ENCODE data around the gene CRY2. TPM values are rescaled to one million over a fixed set of nuclear protein-coding genes. Genes with fewer than 3 reads are reported as not detected.

The CRY2 gene
- total RNA-seq, 3 donors from 2014 or later: 26.0 to 52.0 (median 28.8) TPM

DNA sequence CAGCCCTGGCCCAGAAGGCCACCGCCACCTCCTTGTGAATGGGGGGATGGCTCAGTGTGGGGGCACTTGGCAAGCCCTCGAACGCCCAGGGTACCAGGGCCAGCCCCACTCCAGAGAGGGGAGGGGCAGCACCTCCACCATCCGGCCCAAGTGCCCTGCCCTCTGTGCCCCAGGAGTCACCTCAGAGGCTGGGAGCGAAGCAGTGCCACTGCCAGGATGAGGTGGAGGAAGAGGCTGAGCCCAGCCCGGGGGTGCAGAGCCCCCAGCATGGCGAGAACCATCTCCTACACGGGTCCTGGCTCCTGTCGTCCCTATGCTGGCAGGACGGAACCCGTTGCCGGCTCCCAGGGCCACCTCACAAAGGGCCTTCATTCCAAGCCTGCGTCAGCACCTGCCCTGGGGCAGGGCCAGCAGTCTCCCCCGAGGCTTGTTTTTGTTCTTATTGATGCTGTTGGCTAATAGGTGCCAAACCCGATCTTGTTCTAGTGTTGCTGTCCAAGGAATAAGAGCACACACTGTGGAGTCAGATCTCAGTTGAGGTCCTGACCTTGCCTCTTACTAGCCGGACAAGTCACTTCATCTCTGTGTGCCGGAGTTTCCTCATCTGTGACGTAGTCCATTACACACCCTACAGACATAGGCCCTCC lies 59.8 kb downstream of the CRY2 start, which contains the start of gene FREY1:
Gene FREY1 (minus strand): TSS at position 307 of the 647 bp plus-strand sequence. CDS start 26 bp downstream, at position 281.
- TF ChIP-seq CTCF (IDR thresholded peaks at IDR 0.05): no peak
- H3K9me3 ChIP-seq: no peaks in the 10 kb centered on the region
- intact Hi-C loops (cut with DNase I, micrococcal nuclease): no loop called here
- H3K4me3 ChIP-seq: no peak within 1 kb of the TSS
- ATAC-seq: no peak
- no peaks in the 10 kb centered on the region for H3K4me1 ChIP-seq (ENCODE audit: low read depth)
- H3K36me3 ChIP-seq (ENCODE audit: low read depth): peaks cover 4% of the 10 kb centered on the region
- DNase-seq: no peak

DNA sequence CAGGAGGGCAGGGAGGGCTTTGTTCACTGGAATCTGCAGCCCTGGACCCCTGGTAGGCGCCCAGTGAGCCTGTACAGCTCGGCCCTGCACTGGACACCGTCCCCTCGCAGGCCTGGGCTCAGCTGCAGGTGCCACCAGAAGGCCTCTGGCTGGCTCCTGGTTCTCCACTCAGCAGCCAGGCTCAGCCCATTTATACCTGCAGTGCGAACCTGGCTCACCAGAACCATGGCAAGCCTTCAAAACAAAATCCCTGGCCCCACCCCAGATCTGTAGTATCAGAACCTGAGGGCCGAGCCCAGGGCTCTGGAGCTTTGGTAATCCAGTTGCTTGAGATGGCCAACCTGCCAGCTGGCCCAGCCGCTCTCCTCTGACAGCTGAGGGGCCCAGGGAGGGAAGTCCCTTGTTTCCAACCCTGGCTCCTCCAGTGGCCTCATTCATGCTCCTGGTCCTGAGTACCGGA lies 60.7 kb downstream of the CRY2 start:
- no peaks in the 10 kb centered on the region for H3K4me1 ChIP-seq (ENCODE audit: low read depth)
- DNase-seq: no peak
- no peak for ATAC-seq
- no peak for TF ChIP-seq CTCF (IDR thresholded peaks at IDR 0.05)
- intact Hi-C loops (cut with DNase I, micrococcal nuclease): no loop called here
- peaks cover 4% of the 10 kb centered on the region for H3K36me3 ChIP-seq (ENCODE audit: low read depth)
- H3K9me3 ChIP-seq: no peaks in the 10 kb centered on the region
- no peak overlapping the region for H3K4me3 ChIP-seq

DNA sequence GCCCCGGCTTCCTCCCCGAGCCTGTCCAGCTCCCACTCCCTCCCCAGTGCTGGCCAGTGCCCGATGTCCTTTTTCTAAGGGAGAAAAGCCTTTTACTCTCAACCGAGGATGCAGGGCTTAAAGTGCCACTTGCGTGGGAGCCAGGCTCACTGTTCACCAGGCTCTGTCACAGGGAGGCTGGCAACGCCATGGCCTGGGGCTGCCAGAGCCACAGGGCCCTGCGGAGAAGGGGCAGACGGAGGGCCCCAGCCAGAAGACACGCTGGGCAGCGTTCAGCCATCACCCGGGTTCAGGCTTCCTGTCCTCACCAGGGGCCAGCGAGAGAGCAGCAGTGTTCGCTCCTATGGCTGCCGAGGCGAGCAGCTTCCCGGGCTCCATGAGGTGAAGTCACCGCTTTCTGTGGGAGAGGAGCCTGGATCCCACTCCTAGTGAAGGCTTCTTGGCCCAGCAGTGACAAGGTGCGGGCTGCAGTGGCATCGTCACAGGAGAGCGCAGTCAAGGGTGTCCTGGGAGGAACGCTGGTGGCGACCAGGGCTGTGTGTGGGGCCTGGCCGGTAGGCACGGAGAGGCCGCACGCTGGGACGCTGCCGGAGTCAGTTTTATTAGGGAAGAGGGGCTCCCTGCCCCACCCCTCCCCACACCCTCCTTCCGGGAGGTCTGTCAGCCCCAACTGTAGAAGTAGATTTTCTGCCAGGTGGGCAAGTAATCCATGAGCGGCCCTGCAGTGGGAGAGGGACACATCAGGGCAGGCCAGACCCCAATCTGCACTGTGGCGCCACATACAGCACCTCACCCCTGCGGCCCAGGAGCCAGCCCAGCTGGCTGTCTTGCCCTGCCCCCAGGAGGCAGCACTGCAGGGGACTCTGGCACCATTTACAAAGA lies 62.6 kb downstream of the CRY2 start:
- peaks cover 8% of the 10 kb centered on the region for H3K36me3 ChIP-seq (ENCODE audit: low read depth)
- TF ChIP-seq CTCF (IDR thresholded peaks at IDR 0.05): no peak
- no peaks in the 10 kb centered on the region for H3K4me1 ChIP-seq (ENCODE audit: low read depth)
- no peak overlapping the region for H3K4me3 ChIP-seq
- DNase-seq: no peak
- intact Hi-C loops (cut with DNase I, micrococcal nuclease): no loop called here
- H3K9me3 ChIP-seq: no peaks in the 10 kb centered on the region
- no peak for ATAC-seq

- Histone ChIP-seq H3K4me3 (no peak overlapping the region), H3K36me3 (ENCODE audit: low read depth) (peaks cover 8% of the 10 kb centered on the region), H3K4me1 (ENCODE audit: low read depth) (no peaks in the 10 kb centered on the region), H3K9me3 (no peaks in the 10 kb centered on the region)
- DNase-seq (no peak), ATAC-seq (no peak)
- no peak for TF ChIP-seq CTCF (IDR thresholded peaks at IDR 0.05)
- intact Hi-C loops (cut with DNase I, micrococcal nuclease): no loop called here
Measured at GRCh38 chr11:45910623-45911022, 63.3 kb downstream of the CRY2 start.

DNA sequence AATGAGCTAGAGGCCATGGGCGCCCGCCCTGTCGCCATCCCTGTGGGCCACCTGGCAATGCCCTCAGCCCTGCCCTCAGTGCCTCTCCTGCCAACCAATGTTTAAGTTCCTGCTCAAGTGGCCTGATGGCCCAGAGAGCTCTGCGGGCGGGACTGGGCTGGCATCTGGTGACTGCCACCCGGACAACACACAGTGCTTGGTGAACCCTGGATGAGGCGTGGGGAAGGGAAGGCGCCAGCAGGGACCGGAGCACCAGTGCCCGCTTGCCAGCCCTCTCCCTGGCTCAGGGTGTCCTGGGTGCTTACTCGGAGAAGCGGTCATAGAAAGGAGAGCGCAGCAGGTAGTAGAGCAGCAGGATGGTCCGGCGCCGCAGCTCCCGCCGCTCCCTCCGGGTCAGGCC lies 66.2 kb downstream of the CRY2 start:
- ATAC-seq (no peak), DNase-seq (no peak)
- Histone ChIP-seq H3K4me1 (ENCODE audit: low read depth) (peaks cover 9% of the 10 kb centered on the region), H3K9me3 (no peaks in the 10 kb centered on the region), H3K36me3 (ENCODE audit: low read depth) (peaks cover 8% of the 10 kb centered on the region), H3K4me3 (no peak overlapping the region)
- intact Hi-C loops (cut with DNase I, micrococcal nuclease): no loop called here
- no peak for TF ChIP-seq CTCF (IDR thresholded peaks at IDR 0.05)

Data from mucosa of descending colon (tissue), 3 donors.